Measurements from ENCODE around the gene JADE3. TPM values are rescaled to one million over a fixed set of nuclear protein-coding genes. Genes with fewer than 3 reads are reported as not detected.

JADE3 gene
- total and polyA plus RNA-seq, 8 donors = 2.7 to 11.9 (median 9.1) TPM

DNA sequence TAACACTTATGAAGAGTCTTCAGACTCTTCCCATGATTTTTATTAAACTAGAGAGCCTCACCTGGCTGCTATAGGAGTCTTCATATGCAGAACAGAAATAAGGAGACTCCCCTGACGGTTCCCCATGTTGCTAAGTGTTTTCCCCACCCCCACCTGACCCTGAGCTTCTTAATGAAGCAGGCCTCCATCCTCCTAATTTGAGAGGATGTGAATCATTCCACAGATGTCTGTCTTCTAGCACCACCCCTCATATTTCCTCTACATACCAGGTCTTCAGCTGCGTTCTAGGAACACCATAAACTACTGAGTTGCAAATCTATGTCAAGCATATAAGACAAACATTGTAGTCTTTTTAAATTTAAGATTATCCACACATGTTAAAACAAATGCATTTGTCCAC, 38.5 kb upstream of the JADE3 start:
- DNase-seq = no peak
- Histone ChIP-seq H3K4me1 (no peaks in the 10 kb centered on the region), H3K9me3 (no peaks in the 10 kb centered on the region), H3K36me3 (no peaks in the 10 kb centered on the region), H3K27ac (no peak overlapping the region), H3K27me3 (peaks cover 0 to 6% (median 0%) of the 10 kb centered on the region in 4 donors), H3K4me3 (no peak overlapping the region)
- ATAC-seq = no peak
- TF ChIP-seq, protein P1, sequence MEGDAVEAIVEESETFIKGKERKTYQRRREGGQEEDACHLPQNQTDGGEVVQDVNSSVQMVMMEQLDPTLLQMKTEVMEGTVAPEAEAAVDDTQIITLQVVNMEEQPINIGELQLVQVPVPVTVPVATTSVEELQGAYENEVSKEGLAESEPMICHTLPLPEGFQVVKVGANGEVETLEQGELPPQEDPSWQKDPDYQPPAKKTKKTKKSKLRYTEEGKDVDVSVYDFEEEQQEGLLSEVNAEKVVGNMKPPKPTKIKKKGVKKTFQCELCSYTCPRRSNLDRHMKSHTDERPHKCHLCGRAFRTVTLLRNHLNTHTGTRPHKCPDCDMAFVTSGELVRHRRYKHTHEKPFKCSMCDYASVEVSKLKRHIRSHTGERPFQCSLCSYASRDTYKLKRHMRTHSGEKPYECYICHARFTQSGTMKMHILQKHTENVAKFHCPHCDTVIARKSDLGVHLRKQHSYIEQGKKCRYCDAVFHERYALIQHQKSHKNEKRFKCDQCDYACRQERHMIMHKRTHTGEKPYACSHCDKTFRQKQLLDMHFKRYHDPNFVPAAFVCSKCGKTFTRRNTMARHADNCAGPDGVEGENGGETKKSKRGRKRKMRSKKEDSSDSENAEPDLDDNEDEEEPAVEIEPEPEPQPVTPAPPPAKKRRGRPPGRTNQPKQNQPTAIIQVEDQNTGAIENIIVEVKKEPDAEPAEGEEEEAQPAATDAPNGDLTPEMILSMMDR (IDR thresholded peaks at IDR 0.05) = no peak
- WGBS, 2 donors = 68 to 90% methylated on average over 2 of the region's 2 CpGs
- FAIRE-seq = no peak
- intact Hi-C loops (cut with DNase I) = no loop called here

DNA sequence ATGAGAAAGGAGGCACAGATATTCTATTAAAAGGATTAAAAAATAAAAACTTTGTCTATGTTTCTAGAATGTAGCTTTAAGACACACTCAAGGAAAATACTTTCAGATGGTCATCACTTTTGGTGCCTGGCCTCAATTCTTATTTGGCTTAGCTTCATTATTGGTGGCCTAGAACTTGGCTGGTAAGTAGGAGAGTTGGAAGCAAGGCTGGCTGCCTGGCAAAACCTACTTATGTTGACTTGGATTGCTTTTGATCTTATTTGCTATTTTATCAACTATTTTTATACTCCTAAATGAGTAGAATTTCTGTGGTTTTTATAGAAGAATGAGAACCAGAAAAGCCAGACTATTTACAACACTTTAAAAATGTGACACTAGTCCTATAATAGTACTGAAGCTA, 35.3 kb upstream of the JADE3 start:
- H3K36me3 ChIP-seq = no peaks in the 10 kb centered on the region
- intact Hi-C loops (cut with DNase I) = no loop called here
- H3K9me3 ChIP-seq = no peaks in the 10 kb centered on the region

DNA sequence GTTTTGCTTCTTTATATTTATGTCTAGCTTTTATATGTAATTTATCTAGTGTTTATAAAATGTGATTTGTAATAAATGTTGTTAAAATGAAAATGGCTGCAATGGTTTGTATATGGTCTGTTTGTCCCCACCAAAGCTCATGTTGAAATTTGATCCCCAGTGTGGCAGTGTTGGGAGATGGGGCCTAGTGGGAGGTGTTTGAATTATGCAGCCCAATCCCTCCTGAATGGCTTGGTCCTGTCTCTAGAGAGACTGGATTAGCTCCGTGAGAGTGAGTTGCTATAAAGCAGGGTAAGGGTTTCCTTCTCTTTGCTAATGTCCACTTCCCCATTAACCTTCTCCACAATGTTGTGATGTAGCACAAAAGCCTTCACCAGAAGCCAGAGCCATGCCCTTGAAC, 30.0 kb upstream of the JADE3 start:
- H3K27me3 ChIP-seq = peaks cover 0 to 6% (median 0%) of the 10 kb centered on the region in 4 donors
- intact Hi-C loops (cut with DNase I) = no loop called here
- H3K4me3 ChIP-seq = no peak overlapping the region
- no peak for FAIRE-seq
- WGBS, 2 donors = 45 to 100% methylated on average over 1 of the region's 1 CpG
- TF ChIP-seq, protein P1 (IDR thresholded peaks at IDR 0.05) = no peak
- no peaks in the 10 kb centered on the region for H3K36me3 ChIP-seq
- no peaks in the 10 kb centered on the region for H3K4me1 ChIP-seq
- no peaks in the 10 kb centered on the region for H3K9me3 ChIP-seq
- no peak for ATAC-seq
- no peak overlapping the region for H3K27ac ChIP-seq
- DNase-seq = no peak

More for the DNA sequence above, 35.3 kb upstream of the JADE3 start:
- no peaks in the 10 kb centered on the region for H3K4me1 ChIP-seq
- no peak overlapping the region for H3K4me3 ChIP-seq
- FAIRE-seq = no peak
- H3K27ac ChIP-seq = no peak overlapping the region
- TF ChIP-seq, protein P1 (IDR thresholded peaks at IDR 0.05) = no peak
- peaks cover 0 to 8% (median 0%) of the 10 kb centered on the region in 4 donors for H3K27me3 ChIP-seq
- no peak for DNase-seq
- no peak for ATAC-seq

DNA sequence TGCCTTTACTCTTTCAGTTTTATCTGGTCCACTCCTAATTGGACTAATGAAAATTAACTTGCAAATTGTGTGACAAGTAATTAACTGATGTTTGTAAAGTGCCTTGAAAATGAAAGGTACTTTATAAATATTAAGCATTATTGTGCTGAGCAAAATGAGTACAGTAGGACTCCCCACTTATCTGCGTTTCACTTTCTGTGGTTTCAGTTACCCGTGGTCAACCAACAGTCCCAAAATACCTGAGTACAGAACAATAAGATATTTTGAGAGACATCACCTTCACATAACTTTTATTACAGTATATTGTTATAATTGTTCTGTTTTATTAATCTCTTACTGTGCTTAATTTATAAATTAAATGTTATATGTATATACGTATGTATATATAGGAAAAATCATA, 27.4 kb upstream of the JADE3 start:
- Histone ChIP-seq H3K27me3 (peaks cover 0 to 3% (median 0%) of the 10 kb centered on the region in 4 donors), H3K9me3 (no peaks in the 10 kb centered on the region), H3K4me3 (no peak overlapping the region), H3K36me3 (no peaks in the 10 kb centered on the region), H3K27ac (no peak overlapping the region), H3K4me1 (no peaks in the 10 kb centered on the region)
- FAIRE-seq (peak; percentile 67), ATAC-seq (no peak), DNase-seq (no peak)
- TF ChIP-seq, protein P1 (IDR thresholded peaks at IDR 0.05) = no peak
- 75 to 93% methylated on average over 3 of the region's 3 CpGs for WGBS, 2 donors
- intact Hi-C loops (cut with DNase I) = no loop called here

DNA sequence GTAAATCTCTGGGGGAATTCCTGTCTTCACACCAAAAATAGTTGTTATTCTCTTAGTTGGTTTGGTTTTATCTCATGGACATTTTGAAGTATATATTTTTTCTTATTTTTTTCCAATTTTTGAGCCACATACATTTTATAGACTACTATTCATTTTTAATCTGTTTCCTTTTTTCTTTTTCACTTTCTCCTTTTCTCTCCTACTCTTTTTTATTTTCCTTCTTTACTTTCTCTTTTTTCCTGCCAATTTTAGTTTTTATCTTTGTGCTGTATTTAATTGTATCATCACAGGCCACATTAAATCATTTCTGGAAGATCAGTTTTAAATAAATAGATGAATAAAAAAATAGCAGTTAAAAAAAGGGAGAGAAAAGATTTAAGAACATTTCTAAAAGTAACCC, 14.0 kb upstream of the JADE3 start:
- intact Hi-C loops (cut with DNase I) = no loop called here
- TF ChIP-seq, protein P1 (IDR thresholded peaks at IDR 0.05) = no peak
- FAIRE-seq (peak; percentile 75), DNase-seq (no peak), ATAC-seq (no peak)
- Histone ChIP-seq H3K9me3 (no peaks in the 10 kb centered on the region), H3K4me1 (no peaks in the 10 kb centered on the region), H3K4me3 (no peak overlapping the region), H3K36me3 (no peaks in the 10 kb centered on the region), H3K27me3 (peaks cover 0 to 7% (median 0%) of the 10 kb centered on the region in 4 donors), H3K27ac (no peak overlapping the region)
